IMR-90 (cell line): ENCODE results near the gene PTPRN2. TPM values are rescaled to one million over a fixed set of nuclear protein-coding genes. Genes with fewer than 3 reads are reported as not detected.

ENCODE experiments used
- ATAC-seq: fragments of 200-7000 bp; cut with Tn5 transposase; 2 replicates; pipeline ENCODE4 v1.9.1; 2020; ENCODE audit warnings: low read depth, mild to moderate bottlenecking, moderate library complexity
- BruUV-seq: library from RNA; stranded (reverse); fragments of 400-500 nt; replicated peaks from 2 replicates; lab custom pipeline; 2021; lab: Mats Ljungman, UMichigan
- CTCF ChIA-PET: fragments of 300-600 bp; formaldehyde crosslinking; extraction: SDS; loops from one replicate; lab custom pipeline; 2021; ENCODE audit warnings: antibody characterized with exemption; lab: Yijun Ruan, JAX
- POLR2A ChIA-PET: fragments of 300-600 bp; sonication (Branson Sonifier 250); formaldehyde crosslinking; loops from one replicate; lab custom pipeline; 2022; ENCODE audit warnings: antibody characterized with exemption; ENCODE audit not compliant: unreplicated experiment; lab: Charles Lee
- DNase-seq: peaks from one replicate; pipeline ENCODE4 v3.0.0; 2013
- H2AFZ ChIP-seq: replicated peaks from 2 replicates; pipeline ENCODE3; 2013; ENCODE audit warnings: low read length, mild to moderate bottlenecking; ENCODE audit not compliant: poor library complexity
- H2AK5ac ChIP-seq: 2 replicates; pipeline ENCODE4 v1.6.1; 2013; ENCODE audit warnings: low read depth, low read length, inconsistent platforms
- H2AK9ac ChIP-seq: replicated peaks from 2 replicates; pipeline ENCODE3; 2013; ENCODE audit warnings: mild to moderate bottlenecking, low read depth, low read length, moderate library complexity; ENCODE audit not compliant: poor library complexity
- H2BK120ac ChIP-seq: 2 replicates; pipeline ENCODE4 v1.6.1; 2013; ENCODE audit warnings: low read depth, low read length, inconsistent platforms
- H2BK15ac ChIP-seq: 3 replicates; pipeline ENCODE4 v1.6.1; 2013; ENCODE audit warnings: low read depth, low read length, inconsistent platforms
- H2BK20ac ChIP-seq: 2 replicates; pipeline ENCODE4 v1.6.1; 2013; ENCODE audit warnings: low read depth, mild to moderate bottlenecking, inconsistent platforms, low read length, moderate library complexity
- H2BK5ac ChIP-seq: 2 replicates; pipeline ENCODE4 v1.6.1; 2013; ENCODE audit warnings: mild to moderate bottlenecking, low read depth, low read length, inconsistent platforms; ENCODE audit not compliant: poor library complexity, severe bottlenecking
- H3K14ac ChIP-seq: replicated peaks from 2 replicates; pipeline ENCODE4 v1.6.1; 2013; ENCODE audit warnings: low read depth, low read length, inconsistent platforms
- H3K18ac ChIP-seq: 2 replicates; pipeline ENCODE4 v1.6.1; 2013; ENCODE audit warnings: low read depth, low read length, control low read depth
- H3K23ac ChIP-seq: 2 replicates; pipeline ENCODE4 v1.6.1; 2013; ENCODE audit warnings: low read depth, low read length, inconsistent platforms
- H3K27ac ChIP-seq: 2 replicates; pipeline ENCODE4 v1.5.1; 2013; ENCODE audit warnings: mild to moderate bottlenecking, control low read depth, low read length; ENCODE audit not compliant: insufficient read depth
- H3K27me3 ChIP-seq: 2 replicates; pipeline ENCODE4 v1.6.1; 2013; ENCODE audit warnings: low read length; ENCODE audit not compliant: control insufficient read depth, insufficient read depth
- H3K36me3 ChIP-seq: 2 replicates; pipeline ENCODE4 v1.6.1; 2013; ENCODE audit warnings: low read length, mixed read lengths; ENCODE audit not compliant: control insufficient read depth, insufficient read depth
- H3K4ac ChIP-seq: 2 replicates; pipeline ENCODE4 v1.6.1; 2013; ENCODE audit warnings: low read depth, low read length, inconsistent platforms
- H3K4me1 ChIP-seq: 2 replicates; pipeline ENCODE4 v1.6.1; 2013; ENCODE audit warnings: low read length, mixed read lengths; ENCODE audit not compliant: control insufficient read depth, insufficient read depth
- H3K4me2 ChIP-seq: 2 replicates; pipeline ENCODE4 v1.6.1; 2013; ENCODE audit warnings: low read depth, mild to moderate bottlenecking, control low read depth, low read length, moderate library complexity
- H3K4me3 ChIP-seq: 2 replicates; pipeline ENCODE4 v1.5.1; 2013; ENCODE audit warnings: low read depth, mild to moderate bottlenecking, control low read depth, low read length, moderate library complexity; ENCODE audit not compliant: insufficient read depth
- H3K56ac ChIP-seq: 2 replicates; pipeline ENCODE4 v1.6.1; 2013; ENCODE audit warnings: low read length, inconsistent platforms; ENCODE audit not compliant: insufficient read depth; ENCODE audit errors: extremely low read depth
- H3K79me1 ChIP-seq, 2 experiments: 2 replicates each; pipeline ENCODE4 v1.6.1; 2013; ENCODE audit warnings: low read length in 2 of 2, inconsistent platforms in 1 of 2, low read depth in 1 of 2
- H3K9ac ChIP-seq: 2 replicates; pipeline ENCODE4 v1.6.1; 2013; ENCODE audit warnings: low read depth, low read length, control low read depth
- H3K9me1 ChIP-seq: 2 replicates; pipeline ENCODE4 v1.6.1; 2013; ENCODE audit warnings: low read length, inconsistent platforms; ENCODE audit not compliant: insufficient read depth
- H3K9me3 ChIP-seq: 2 replicates; pipeline ENCODE4 v1.6.1; 2013; ENCODE audit warnings: low read length; ENCODE audit not compliant: control insufficient read depth, insufficient read depth
- H4K20me1 ChIP-seq: 2 replicates; pipeline ENCODE4 v1.6.1; 2013; ENCODE audit warnings: low read length, inconsistent platforms; ENCODE audit not compliant: insufficient read depth
- H4K5ac ChIP-seq: 2 replicates; pipeline ENCODE4 v1.6.1; 2013; ENCODE audit warnings: mild to moderate bottlenecking, low read depth, low read length, control low read depth
- H4K8ac ChIP-seq, 2 experiments: 2 replicates each; pipeline ENCODE4 v1.6.1; 2013; ENCODE audit warnings: low read depth in 2 of 2, low read length in 2 of 2, control low read depth in 1 of 2, inconsistent platforms in 1 of 2
- H4K91ac ChIP-seq: 2 replicates; pipeline ENCODE4 v1.6.1; 2013; ENCODE audit warnings: low read depth, low read length, inconsistent platforms; ENCODE audit not compliant: insufficient read depth
- BHLHE40 ChIP-seq: fragments of 150-350 bp; IDR thresholded peaks from 2 replicates; pipeline ENCODE4 v1.6.1; 2016; ENCODE audit warnings: mild to moderate bottlenecking, low read depth, low read length
- CEBPB ChIP-seq: IDR thresholded peaks from 2 replicates; pipeline ENCODE4 v1.6.1; 2012; ENCODE audit warnings: low read depth, low read length, improper control_type of control experiment
- CHD1 ChIP-seq: IDR thresholded peaks from 2 replicates; pipeline ENCODE4 v1.6.1; 2012; ENCODE audit warnings: low read depth, low read length, improper control_type of control experiment
- CTCF ChIP-seq: conservative IDR thresholded peaks from 2 replicates; pipeline ENCODE4 v1.5.1; 2012; ENCODE audit warnings: mild to moderate bottlenecking, low read depth, low read length, improper control_type of control experiment
- ELK1 ChIP-seq: fragments of 150-350 bp; IDR thresholded peaks from 2 replicates; pipeline ENCODE4 v1.6.1; 2016; ENCODE audit warnings: low read depth, mild to moderate bottlenecking, low read length, moderate library complexity, borderline replicate concordance
- FOS ChIP-seq: fragments of 150-350 bp; IDR thresholded peaks from 2 replicates; pipeline ENCODE4 v1.6.1; 2016; ENCODE audit warnings: low read depth, low read length
- MAFK ChIP-seq: IDR thresholded peaks from 2 replicates; pipeline ENCODE4 v1.6.1; 2012; ENCODE audit warnings: low read depth, low read length, improper control_type of control experiment
- MAZ ChIP-seq: IDR thresholded peaks from 2 replicates; pipeline ENCODE4 v1.6.1; 2012; ENCODE audit warnings: low read depth, mild to moderate bottlenecking, low read length, improper control_type of control experiment, moderate library complexity, borderline replicate concordance
- MXI1 ChIP-seq: IDR thresholded peaks from 2 replicates; pipeline ENCODE4 v1.6.1; 2012; ENCODE audit warnings: low read depth, mild to moderate bottlenecking, low read length, moderate library complexity, borderline replicate concordance
- NFE2L2 ChIP-seq: fragments of 150-350 bp; IDR thresholded peaks from 2 replicates; pipeline ENCODE4 v1.6.1; 2016; ENCODE audit warnings: low read depth, mild to moderate bottlenecking, low read length
- POLR2A ChIP-seq: IDR thresholded peaks from 2 replicates; pipeline ENCODE4 v1.6.1; 2012; ENCODE audit warnings: mild to moderate bottlenecking, low read depth, low read length
- RAD21 ChIP-seq: IDR thresholded peaks from 2 replicates; pipeline ENCODE4 v1.6.1; 2012; ENCODE audit warnings: low read length, improper control_type of control experiment
- RCOR1 ChIP-seq: IDR thresholded peaks from 2 replicates; pipeline ENCODE4 v1.6.1; 2012; ENCODE audit warnings: mild to moderate bottlenecking, low read length, improper control_type of control experiment; ENCODE audit not compliant: insufficient replicate concordance
- RFX5 ChIP-seq: IDR thresholded peaks from 2 replicates; pipeline ENCODE4 v1.8.0; 2012; ENCODE audit warnings: low read depth, mild to moderate bottlenecking, low read length, moderate library complexity
- SMC3 ChIP-seq: fragments of 150-350 bp; IDR thresholded peaks from 2 replicates; pipeline ENCODE4 v1.6.1; 2016; ENCODE audit warnings: low read depth, mild to moderate bottlenecking, antibody characterized with exemption, low read length, moderate library complexity
- USF2 ChIP-seq: fragments of 150-350 bp; IDR thresholded peaks from 2 replicates; pipeline ENCODE4 v1.6.1; 2017; ENCODE audit warnings: mild to moderate bottlenecking, antibody characterized with exemption, low read length, low read depth
- WGBS, 2 experiments: methylation state at CpG; one replicate each; pipeline versions ENCODE4 v1.1.5 to v1.1.7; 2013; ENCODE audit warnings: missing lambda C conversion rate in 2 of 2; ENCODE audit not compliant: insufficient read length in 1 of 2; ENCODE audit errors: extremely low coverage in 2 of 2; 5-methylcytosine and 5-hydroxymethylcytosine counted together
- dilution Hi-C: fragments of 300-500 bp; cut with HindIII; formaldehyde crosslinking; loops from one replicate; pipeline ENCODE4 v1.14.3; 2018; ENCODE audit warnings: low sequenced_read_pairs; ENCODE audit not compliant: unreplicated experiment
- in situ Hi-C: fragments of 300-500 bp; cut with MboI; formaldehyde crosslinking; loops from 3 replicates; pipeline ENCODE4 v1.14.3; 2019; ENCODE audit warnings: low sequenced_read_pairs, inconsistent platforms, mixed read lengths
- intact Hi-C: fragments of 100-400 bp; cut with micrococcal nuclease; formaldehyde crosslinking; loops from 2 replicates; pipeline ENCODE4 v1.10.0; 2022
- polyA plus RNA-seq, 3 experiments: library from polyadenylated mRNA; depleted of rRNA; stranded (reverse); fragments of >200 nt; gene quantifications; 2 replicates each; pipeline ENCODE4 v1.2.3, GENCODE V29; 2012; ENCODE audit warnings: low replicate concordance in 1 of 3
- total RNA-seq: library from RNA; depleted of rRNA; stranded (reverse); fragments of >200 nt; gene quantifications from 2 replicates; pipeline ENCODE4 v1.2.3, GENCODE V29; 2012

PTPRN2 gene
- total and polyA plus RNA-seq, 2 of the 4 experiments (the other 2 are of a cell fraction) = 0.03 TPM; not detected in 1

- ChIA-PET POLR2A (no interaction called here), CTCF (no interaction called here)
- Histone ChIP-seq H2AFZ (no peak overlapping the region), H3K56ac (no peak overlapping the region), H3K9me1 (no peaks in the 10 kb centered on the region), H4K91ac (no peak overlapping the region), H3K27me3 (no peaks in the 10 kb centered on the region), H3K23ac (no peak overlapping the region), H4K20me1 (no peaks in the 10 kb centered on the region), H3K9ac (no peak overlapping the region), H2BK120ac (no peak overlapping the region), H4K5ac (no peak overlapping the region), H3K36me3 (no peaks in the 10 kb centered on the region), H4K8ac (no peak overlapping the region), H2AK9ac (no peak overlapping the region), H2AK5ac (no peak overlapping the region), H2BK20ac (no peak overlapping the region), H3K4me3 (no peak overlapping the region), H3K79me1 (no peaks in the 10 kb centered on the region), H3K18ac (no peak overlapping the region), H2BK5ac (no peak overlapping the region), H2BK15ac (no peak overlapping the region), H3K4me2 (no peak overlapping the region), H3K4me1 (no peaks in the 10 kb centered on the region), H3K4ac (no peak overlapping the region), H3K14ac (no peak overlapping the region), H3K9me3 (peaks cover 24% of the 10 kb centered on the region), H3K27ac (no peak overlapping the region)
- no TSS peak for BruUV-seq
- intact Hi-C loops (no loop called here), in situ Hi-C loops (no loop called here), dilution Hi-C loops (no loop called here)
- no peak for DNase-seq
- WGBS, 2 experiments = no CpG with 5 or more reads among the region's 2 CpGs
- no peak for TF ChIP-seq CEBPB
- no peak for TF ChIP-seq FOS
- TF ChIP-seq CHD1 = no peak
- TF ChIP-seq MXI1 = no peak
- TF ChIP-seq RCOR1 = no peak
- no peak for TF ChIP-seq NFE2L2
- TF ChIP-seq SMC3 = no peak
- no peak for TF ChIP-seq USF2
- no peak for TF ChIP-seq RFX5
- TF ChIP-seq MAFK = no peak
- no peak for TF ChIP-seq ELK1
- TF ChIP-seq BHLHE40 = no peak
- no peak for TF ChIP-seq RAD21
- TF ChIP-seq MAZ = no peak
- TF ChIP-seq POLR2A = no peak
- no peak for TF ChIP-seq CTCF
- ATAC-seq = no peak
Measured at GRCh38 chr7:157495177-157495553, 1092.5 kb downstream of the PTPRN2 start.
